Brain microvascular endothelial cell (primary cell): ENCODE measurements around the gene SLC12A6.

Experiments
- DNase-seq: peaks from one replicate; pipeline ENCODE4 v3.0.0-alpha.2; 2020
- H3K27ac ChIP-seq: fragments of 250-450 bp; sonication (Bioruptor Pico); 2 replicates; pipeline ENCODE4 v1.5.1; 2020; ENCODE audit warnings: mild to moderate bottlenecking, moderate library complexity
- H3K27me3 ChIP-seq: fragments of 250-450 bp; sonication (Bioruptor Pico); replicated peaks from 2 replicates; pipeline ENCODE4 v1.5.1; 2020; ENCODE audit warnings: mild to moderate bottlenecking
- H3K36me3 ChIP-seq: fragments of 250-450 bp; sonication (Bioruptor Pico); replicated peaks from 2 replicates; pipeline ENCODE4 v1.5.1; 2020; ENCODE audit warnings: mild to moderate bottlenecking
- H3K4me3 ChIP-seq: 2 replicates; pipeline ENCODE4 v1.5.1; 2011; ENCODE audit warnings: low read depth, mild to moderate bottlenecking, control low read depth, low read length, moderate library complexity
- CTCF ChIP-seq: IDR thresholded peaks from 2 replicates; pipeline ENCODE4 v1.5.1; 2011; ENCODE audit warnings: low read depth, mild to moderate bottlenecking, moderate library complexity, low read length, control low read depth, inconsistent platforms; ENCODE audit errors: missing control alignments
- in situ Hi-C: cut with HindIII; loops from 2 replicates; pipeline ENCODE4 v1.10.0; 2017; ENCODE audit warnings: low sequenced_read_pairs, low pct_ligation_motif_present

SLC12A6 gene

GRCh38 chr15:34262362-34262761 lies 75.2 kb downstream of the SLC12A6 start:
- no peaks in the 10 kb centered on the region for H3K36me3 ChIP-seq
- no peaks in the 10 kb centered on the region for H3K27me3 ChIP-seq
- no peak for TF ChIP-seq CTCF
- in situ Hi-C loops: no loop called here
- DNase-seq: no peak
- H3K27ac ChIP-seq: no peak overlapping the region
- H3K4me3 ChIP-seq: no peak overlapping the region

DNA sequence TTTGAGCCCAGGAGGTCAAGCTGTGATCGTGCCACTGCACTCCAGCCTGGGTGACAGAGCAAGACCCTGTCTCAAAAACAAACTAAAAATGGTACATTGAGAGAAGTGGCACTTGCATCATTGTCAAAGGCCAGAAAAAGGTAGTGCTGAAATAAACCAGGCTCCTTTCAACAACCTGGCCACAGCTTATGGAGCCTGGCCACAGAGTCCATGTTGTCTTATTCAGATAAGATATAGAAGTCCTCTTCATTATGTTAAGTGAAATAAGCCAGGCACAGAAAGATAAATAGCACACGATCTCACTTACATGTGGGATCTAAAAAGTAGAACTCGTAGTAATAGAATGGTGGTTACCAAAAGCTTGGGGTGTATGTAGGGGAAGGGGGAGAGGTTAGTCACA lies 78.0 kb downstream of the SLC12A6 start:
- Histone ChIP-seq H3K27me3 (no peaks in the 10 kb centered on the region), H3K4me3 (no peak overlapping the region), H3K36me3 (no peaks in the 10 kb centered on the region), H3K27ac (no peak overlapping the region)
- TF ChIP-seq CTCF: no peak
- DNase-seq: no peak
- in situ Hi-C loops: no loop called here

DNA sequence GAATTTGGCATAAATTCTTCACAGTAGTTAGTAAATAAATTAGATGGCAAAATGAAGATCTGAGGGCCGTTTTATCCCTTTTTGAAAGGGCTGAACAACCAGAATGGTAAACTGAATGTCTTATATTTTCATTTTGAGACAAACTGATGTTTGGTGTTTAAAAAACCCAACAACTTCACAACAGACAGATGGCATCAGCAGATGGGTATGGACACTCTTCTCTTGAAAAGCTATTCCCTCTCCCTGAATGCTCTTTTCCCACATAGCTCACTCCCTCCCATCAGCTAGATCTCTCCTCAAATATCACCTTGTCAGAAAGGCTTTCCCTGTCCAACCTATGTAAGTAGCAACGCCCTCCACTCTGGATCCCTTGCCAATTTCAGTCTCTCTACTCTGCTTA lies 79.4 kb downstream of the SLC12A6 start:
- DNase-seq: no peak
- in situ Hi-C loops: no loop called here
- Histone ChIP-seq H3K27me3 (no peaks in the 10 kb centered on the region), H3K4me3 (no peak overlapping the region), H3K27ac (no peak overlapping the region), H3K36me3 (peaks cover 6% of the 10 kb centered on the region)
- TF ChIP-seq CTCF: no peak

- peaks cover 6% of the 10 kb centered on the region for H3K36me3 ChIP-seq
- in situ Hi-C loops: no loop called here
- no peak for DNase-seq
- H3K4me3 ChIP-seq: no peak overlapping the region
- H3K27me3 ChIP-seq: no peaks in the 10 kb centered on the region
- no peak for TF ChIP-seq CTCF
- H3K27ac ChIP-seq: no peak overlapping the region
Measured at GRCh38 chr15:34252545-34252944, 85.0 kb downstream of the SLC12A6 start.

DNA sequence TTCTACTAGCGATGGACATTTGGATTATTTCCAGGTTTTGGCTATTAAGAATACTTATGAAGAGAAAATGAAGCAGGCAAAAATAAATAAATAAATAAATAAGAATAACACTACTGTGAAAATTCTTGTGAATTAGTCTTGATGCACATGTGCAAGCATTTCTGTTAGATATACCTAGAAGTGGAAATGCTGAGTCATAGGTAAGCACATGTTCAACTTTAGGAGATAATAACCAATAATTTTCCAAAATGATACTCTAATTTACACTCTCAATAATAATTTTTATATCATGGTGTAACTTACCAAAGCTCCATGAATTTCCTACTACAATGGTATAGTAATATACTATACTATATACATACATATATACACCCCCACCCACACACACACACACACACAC lies 89.4 kb downstream of the SLC12A6 start:
- no peak for DNase-seq
- no peak overlapping the region for H3K27ac ChIP-seq
- TF ChIP-seq CTCF: no peak
- no peaks in the 10 kb centered on the region for H3K27me3 ChIP-seq
- H3K4me3 ChIP-seq: no peak overlapping the region
- no peaks in the 10 kb centered on the region for H3K36me3 ChIP-seq
- in situ Hi-C loops: loop anchor here (25.0 kb wide), 1 partner anchor 89 kb away; the partner anchor contains the start of genes NOP10, NUTM1 and SLC12A6

DNA sequence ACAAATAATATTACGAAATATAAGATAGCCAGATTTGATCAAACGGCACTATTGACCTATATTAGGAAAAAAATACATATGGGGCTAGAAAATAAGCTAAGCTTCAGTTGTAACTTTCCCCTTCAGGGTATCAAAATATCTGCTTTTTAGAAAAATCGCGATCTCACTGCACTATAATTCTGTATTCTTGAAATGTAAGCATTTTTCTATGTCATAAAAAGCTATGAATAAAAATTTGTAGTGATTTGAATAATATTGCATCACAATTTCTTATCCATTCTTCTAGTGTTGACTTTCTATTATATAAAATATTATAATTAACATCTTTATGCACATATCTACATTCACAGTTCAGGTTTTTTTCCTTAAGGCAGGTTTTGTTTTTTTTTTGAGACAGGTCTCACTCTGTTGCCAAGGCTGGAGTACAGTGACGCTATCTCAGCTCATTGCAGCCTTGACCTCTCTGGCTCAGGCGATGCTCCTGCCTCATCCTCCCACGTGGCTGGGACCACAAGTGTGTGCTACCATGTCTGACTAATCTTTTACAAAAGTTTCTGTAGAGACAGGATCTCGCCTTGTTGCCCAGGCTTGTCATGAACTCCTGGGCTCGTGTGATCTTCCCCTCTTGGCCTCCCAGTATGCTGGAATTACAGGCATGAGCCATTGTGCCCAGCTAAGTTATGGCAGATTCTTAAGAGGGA lies 91.2 kb downstream of the SLC12A6 start:
- no peak for DNase-seq
- H3K36me3 ChIP-seq: no peaks in the 10 kb centered on the region
- H3K27me3 ChIP-seq: no peaks in the 10 kb centered on the region
- no peak for TF ChIP-seq CTCF
- in situ Hi-C loops: loop anchor here (25.0 kb wide), 1 partner anchor 91 kb away; the partner anchor contains the start of genes NOP10, NUTM1 and SLC12A6
- H3K4me3 ChIP-seq: no peak overlapping the region
- H3K27ac ChIP-seq: no peak overlapping the region
